Measurements from ENCODE around the gene ATXN1. TPM values are rescaled to one million over a fixed set of nuclear protein-coding genes. Genes with fewer than 3 reads are reported as not detected.

The ATXN1 gene
- total and polyA plus RNA-seq, 2 of the 8 experiments (the other 6 are each of a cell fraction or from before 2014, with no cell fraction given), result 1.6 to 4.0 TPM

GRCh38 chr6:16634855-16635254 is 126.4 kb downstream of the ATXN1 start:
- no peak overlapping the region; a peak in 1 of 4 replicates for H3K4me2 ChIP-seq (ENCODE audit: insufficient read depth in 1 of 2, low read depth in 2 of 2, low read length in 2 of 2)
- POLR2A ChIA-PET (ENCODE audit: partially characterized antibody), result interaction anchor here (1.4 kb wide), 1 partner anchor 10 kb away, joined by 4 read pairs; no protein-coding TSS in a partner anchor
- no peak overlapping the region for H3K4me3 ChIP-seq (ENCODE audit: extremely low read depth in 1 of 4, insufficient read depth in 2 of 4, low read depth in 3 of 4, low read length in 4 of 4)
- H3K23me2 ChIP-seq (ENCODE audit: low read depth, low read length), result no peaks in the 10 kb centered on the region
- no peak overlapping the region for H4K91ac ChIP-seq (replicated peaks; ENCODE audit: insufficient read length, low read length)
- no peak for DNase-seq (ENCODE audit: low read depth in 1 of 2, low spot score in 2 of 2)
- no peak for TF ChIP-seq RFX5 (IDR thresholded peaks at IDR 0.05; ENCODE audit: borderline replicate concordance, low read depth, low read length)
- no peak for TF ChIP-seq MAFK (IDR thresholded peaks at IDR 0.05; ENCODE audit: low read depth, low read length)
- TF ChIP-seq HDAC2 (IDR thresholded peaks at IDR 0.05; ENCODE audit: borderline replicate concordance in 1 of 2, low read depth in 2 of 2, low read length in 2 of 2), result no peak
- H3K18ac ChIP-seq (ENCODE audit: extremely low read depth, low read length), result no peak overlapping the region
- CTCF ChIA-PET (ENCODE audit: partially characterized antibody), result interaction anchor here (1.9 kb wide), 1 partner anchor 128 kb away, joined by 4 read pairs; no protein-coding TSS in a partner anchor
- no peak overlapping the region for H2AFZ ChIP-seq (ENCODE audit: low read length)
- H3K36me3 ChIP-seq (ENCODE audit: control insufficient read depth in 2 of 4, insufficient read depth in 4 of 4, low read length in 3 of 4), result no peaks in the 10 kb centered on the region
- no peak overlapping the region for H3K56ac ChIP-seq (replicated peaks; ENCODE audit: insufficient read length, low read depth, low read length)
- no peak overlapping the region for H2BK12ac ChIP-seq (ENCODE audit: low read depth, low read length)
- H2BK120ac ChIP-seq (replicated peaks; ENCODE audit: low read depth, low read length), result no peak overlapping the region
- H3K27ac ChIP-seq (ENCODE audit: low read depth, low read length), result no peak overlapping the region
- H3K79me2 ChIP-seq (ENCODE audit: control insufficient read depth in 1 of 2, insufficient read depth in 2 of 2, low read length in 2 of 2), result no peaks in the 10 kb centered on the region
- H2BK15ac ChIP-seq (ENCODE audit: low read length), result no peak overlapping the region
- no peak overlapping the region for H2AK5ac ChIP-seq (ENCODE audit: low read depth, low read length)
- no peaks in the 10 kb centered on the region for H3K79me1 ChIP-seq (ENCODE audit: low read depth, low read length)
- peaks cover 0 to 4% of the 10 kb centered on the region in 2 experiments; a peak in 1 of 4 replicates for H3K9me3 ChIP-seq (ENCODE audit: insufficient read depth in 2 of 2, low read depth in 1 of 2, low read length in 1 of 2)
- H2BK20ac ChIP-seq (ENCODE audit: low read length), result no peak overlapping the region
- no peak overlapping the region for H3K9ac ChIP-seq (replicated peaks in 1 of 4; ENCODE audit: extremely low read depth in 1 of 4, low read depth in 3 of 4, low read length in 3 of 4)
- H4K20me1 ChIP-seq (replicated peaks in 1 of 2; ENCODE audit: control insufficient read depth in 1 of 2, insufficient read depth in 2 of 2, low read length in 2 of 2), result no peaks in the 10 kb centered on the region
- H3K14ac ChIP-seq (ENCODE audit: insufficient read length), result no peak overlapping the region
- H3K4me1 ChIP-seq (replicated peaks in 1 of 4; ENCODE audit: control insufficient read depth in 3 of 4, insufficient read depth in 4 of 4, low read length in 3 of 4), result peaks cover 0 to 9% (median 2%) of the 10 kb centered on the region in 4 experiments; a peak in 2 of 7 replicates
- H4K8ac ChIP-seq (ENCODE audit: extremely low read depth, insufficient read depth, low read length), result no peak overlapping the region
- no peaks in the 10 kb centered on the region for H3K27me3 ChIP-seq (replicated peaks in 1 of 4; ENCODE audit: control insufficient read depth in 3 of 4, extremely low read depth in 1 of 4, insufficient read depth in 3 of 4, low read length in 3 of 4)
- H3K23ac ChIP-seq (ENCODE audit: insufficient read length), result no peak overlapping the region
- FAIRE-seq, result no peak
- 92% methylated on average over 5 of the region's 5 CpGs; no CpG with 5 or more reads in 1 of the 2 experiments for WGBS, 2 experiments (ENCODE audit: extremely low coverage in 1 of 2, insufficient coverage in 1 of 2, insufficient read length in 1 of 2, insufficient replicate concordance in 2 of 2, low coverage in 1 of 2, low lambda C conversion rate in 2 of 2, missing lambda C conversion rate in 1 of 2)
- H4K5ac ChIP-seq (ENCODE audit: insufficient read length, low read depth, low read length), result no peak overlapping the region
- no peak overlapping the region for H2BK5ac ChIP-seq (ENCODE audit: low read depth, low read length)
- no peak overlapping the region for H3K4ac ChIP-seq (replicated peaks; ENCODE audit: insufficient read length, low read depth, low read length)
